Measurements from ENCODE around the gene JRKL.
"Not testable (repeated sequence)": the region's sequence is repeated elsewhere in the genome, so short reads cannot be mapped to it uniquely, and the experiment has no call there.

The JRKL gene

GRCh38 chr11:96396637-96397036 is 6.8 kb downstream of the JRKL start:
- no peak for DNase-seq

- DNase-seq: no peak
Observed at GRCh38 chr11:96397863-96398262, 8.1 kb downstream of the JRKL start.

DNA sequence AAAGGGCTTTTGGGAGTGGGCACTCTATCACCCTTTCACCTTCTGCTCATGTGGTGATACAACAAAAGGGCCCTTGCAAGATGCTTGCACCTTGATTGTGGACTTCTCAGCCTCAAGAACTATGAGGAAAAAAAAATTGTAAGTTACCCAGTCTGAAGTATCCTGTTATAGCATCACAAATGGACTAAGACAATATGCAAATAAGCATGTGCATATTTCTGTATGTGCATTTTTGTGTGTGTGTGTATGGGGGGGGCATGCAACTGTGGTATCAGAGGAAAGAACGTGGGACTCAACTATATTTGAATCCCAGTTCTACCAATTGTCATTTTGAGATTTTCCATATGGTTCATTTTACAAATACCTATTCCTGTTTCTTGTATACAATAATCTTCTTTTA is 10.9 kb downstream of the JRKL start:
- DNase-seq: no peak

- not testable (repeated sequence) for DNase-seq
Observed at GRCh38 chr11:96411412-96411811, 21.6 kb downstream of the JRKL start.

GRCh38 chr11:96412761-96413381 is 23.1 kb downstream of the JRKL start:
- DNase-seq: no peak

- DNase-seq: no peak
Observed at GRCh38 chr11:96413408-96413807, 23.6 kb downstream of the JRKL start.

DNA sequence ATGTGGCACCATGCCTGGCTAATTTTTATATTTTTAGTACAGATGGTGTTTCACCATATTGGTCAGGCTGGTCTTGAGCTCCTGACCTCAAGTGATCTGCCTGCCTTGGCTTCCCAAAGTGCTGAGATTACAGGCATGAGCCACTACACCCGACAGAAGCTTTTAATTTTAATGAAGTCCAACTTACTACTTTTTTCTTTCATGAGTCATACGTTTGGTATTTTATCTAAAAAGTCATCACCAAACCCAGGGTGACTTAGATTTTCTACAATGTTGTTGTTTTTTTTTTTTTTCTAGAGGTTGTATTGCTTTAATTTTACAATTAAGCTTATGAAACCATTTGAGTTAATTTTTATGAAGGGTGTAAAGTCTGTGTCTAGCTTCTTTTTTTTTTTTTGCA is 34.9 kb downstream of the JRKL start:
- DNase-seq: no peak

GRCh38 chr11:96430668-96431067 is 40.9 kb downstream of the JRKL start:
- no peak for DNase-seq

DNA sequence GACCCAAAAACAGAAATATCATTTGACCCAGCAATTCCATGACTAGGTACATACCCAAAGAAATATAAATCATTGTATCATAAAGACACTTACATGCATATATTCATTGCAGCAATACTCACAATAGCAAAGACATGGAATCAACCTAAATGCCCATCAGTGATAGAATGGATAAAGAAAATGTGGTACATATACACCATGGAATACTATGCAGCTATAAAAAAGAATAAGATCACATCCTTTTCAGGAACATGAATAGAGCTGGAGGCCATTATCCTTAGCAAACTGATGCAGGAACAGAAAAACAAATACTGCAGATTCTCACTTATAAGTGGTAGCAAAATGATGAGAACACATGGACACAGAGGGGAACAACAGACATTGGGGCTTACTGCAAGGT is 42.8 kb downstream of the JRKL start:
- DNase-seq: not testable (repeated sequence)
